BLaER1 treated with 17β-estradiol and CSF1 and Interleukin-3, amounts not matched to agents 10 nM and 100 nM (cell line): ENCODE results near the gene PTPRR.

Experiments
- H3K27ac ChIP-seq, 11 experiments: shearing (Covaris generic); formaldehyde crosslinking; 2 replicates each; pipeline ENCODE4 v1.8.1; 2022
- H3K27me3 ChIP-seq, 11 experiments: shearing (Covaris generic); formaldehyde crosslinking; 2 replicates each; pipeline ENCODE4 v1.8.1; 2022
- H3K36me3 ChIP-seq, 11 experiments: shearing (Covaris generic); formaldehyde crosslinking; 2 replicates each; pipeline ENCODE4 v1.8.1; 2022
- H3K4me1 ChIP-seq, 10 experiments: shearing (Covaris generic); formaldehyde crosslinking; 2 replicates each; pipeline ENCODE4 v1.8.1; 2022
- H3K4me2 ChIP-seq, 11 experiments: shearing (Covaris generic); formaldehyde crosslinking; 2 replicates each; pipeline ENCODE4 v1.8.1; 2022
- H3K4me3 ChIP-seq, 10 experiments: shearing (Covaris generic); formaldehyde crosslinking; 2 replicates each; pipeline ENCODE4 v1.8.1; 2022
- H3K9ac ChIP-seq, 11 experiments: shearing (Covaris generic); formaldehyde crosslinking; 2 replicates each; pipeline ENCODE4 v1.8.1; 2022
- H3K9me3 ChIP-seq, 11 experiments: shearing (Covaris generic); formaldehyde crosslinking; replicated peaks in 1 of 11; 2 replicates each; pipeline ENCODE4 v1.8.1; 2022
- H4K20me1 ChIP-seq, 11 experiments: shearing (Covaris generic); formaldehyde crosslinking; 2 replicates each; pipeline ENCODE4 v1.8.1; 2022
- Cebpa-rat ChIP-seq, 11 experiments: shearing (Covaris generic); IDR thresholded peaks; 2 replicates each; pipeline ENCODE4 v1.8.1; 2022

PTPRR gene

DNA sequence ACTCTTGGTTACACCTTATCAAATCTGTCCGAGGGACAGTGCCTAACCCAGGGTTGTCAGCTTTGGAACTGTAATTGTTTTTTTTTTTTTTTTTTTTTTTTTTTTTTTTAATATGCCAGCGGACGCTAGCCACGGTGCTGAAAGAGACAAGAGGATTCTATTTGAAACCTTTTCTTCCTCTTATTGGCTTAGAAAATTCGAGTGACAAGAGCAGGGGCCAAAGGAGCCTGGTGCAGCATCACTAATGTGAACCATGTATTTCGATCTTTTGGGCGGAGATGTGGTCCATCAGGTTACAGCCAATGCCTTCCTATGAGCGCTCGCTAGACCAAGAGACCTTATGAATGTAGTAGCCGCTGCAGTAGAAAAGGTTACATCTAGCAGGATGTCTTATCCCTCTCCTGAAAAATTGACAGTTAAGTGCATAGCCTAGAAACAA lies 922 bp downstream of the PTPRR start:
- Histone ChIP-seq H4K20me1 (no peaks in the 10 kb centered on the region), H3K9me3 (no peaks in the 10 kb centered on the region), H3K4me2 (no peak overlapping the region), H3K27me3 (no peaks in the 10 kb centered on the region), H3K4me1 (no peaks in the 10 kb centered on the region), H3K9ac (no peak overlapping the region), H3K4me3 (no peak overlapping the region), H3K27ac (no peak overlapping the region), H3K36me3 (no peaks in the 10 kb centered on the region)
- TF ChIP-seq Cebpa-rat (IDR thresholded peaks at IDR 0.05), result no peak

DNA sequence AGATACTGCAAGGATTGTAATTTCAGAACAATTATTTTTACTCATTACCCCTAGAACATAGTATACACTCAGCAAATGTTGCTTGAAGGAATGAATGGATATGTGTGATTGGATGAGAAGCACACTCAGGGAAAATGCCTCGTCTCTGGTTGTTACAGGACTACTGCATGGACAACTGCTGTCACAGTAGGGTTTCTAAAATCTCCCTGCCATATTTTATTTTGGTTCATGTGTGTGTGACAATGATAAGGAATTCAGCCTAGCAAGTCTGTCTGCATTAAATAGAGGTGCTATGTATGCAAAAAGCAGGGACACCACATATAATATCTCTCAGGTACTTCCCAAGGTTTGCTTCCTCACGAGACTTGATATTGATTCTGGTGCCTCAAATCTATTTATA lies 1.4 kb downstream of the PTPRR start:
- no peak overlapping the region for H3K4me2 ChIP-seq
- no peaks in the 10 kb centered on the region for H3K36me3 ChIP-seq
- H3K27ac ChIP-seq, result no peak overlapping the region
- H3K4me1 ChIP-seq, result no peaks in the 10 kb centered on the region
- no peak overlapping the region for H3K4me3 ChIP-seq
- H3K9me3 ChIP-seq, result no peaks in the 10 kb centered on the region
- H4K20me1 ChIP-seq, result no peaks in the 10 kb centered on the region
- no peak overlapping the region for H3K9ac ChIP-seq
- H3K27me3 ChIP-seq, result no peaks in the 10 kb centered on the region
- no peak for TF ChIP-seq Cebpa-rat (IDR thresholded peaks at IDR 0.05)

DNA sequence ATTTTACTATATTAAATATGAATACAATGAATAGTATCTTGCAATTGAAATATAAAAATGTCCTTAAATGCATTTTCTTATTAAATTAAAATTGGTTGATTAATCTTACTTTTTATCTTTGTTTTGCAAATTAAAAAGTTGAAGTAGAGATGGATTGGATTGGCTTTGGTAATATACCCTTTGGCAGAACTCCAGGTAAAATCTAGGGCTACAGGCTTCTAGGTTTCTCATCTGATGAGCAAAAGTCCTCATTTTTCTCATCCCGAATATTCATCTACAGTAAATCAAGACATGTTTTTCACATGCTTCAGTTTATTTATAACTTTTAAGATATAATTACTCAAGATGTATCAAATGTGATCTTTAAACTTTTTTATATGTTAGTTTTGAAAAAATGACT lies 2.2 kb downstream of the PTPRR start:
- no peak for TF ChIP-seq Cebpa-rat (IDR thresholded peaks at IDR 0.05)
- Histone ChIP-seq H3K9me3 (no peaks in the 10 kb centered on the region), H3K4me2 (no peak overlapping the region), H3K36me3 (no peaks in the 10 kb centered on the region), H3K27me3 (no peaks in the 10 kb centered on the region), H3K27ac (no peak overlapping the region), H4K20me1 (no peaks in the 10 kb centered on the region), H3K4me3 (no peak overlapping the region), H3K9ac (no peak overlapping the region), H3K4me1 (no peaks in the 10 kb centered on the region)

DNA sequence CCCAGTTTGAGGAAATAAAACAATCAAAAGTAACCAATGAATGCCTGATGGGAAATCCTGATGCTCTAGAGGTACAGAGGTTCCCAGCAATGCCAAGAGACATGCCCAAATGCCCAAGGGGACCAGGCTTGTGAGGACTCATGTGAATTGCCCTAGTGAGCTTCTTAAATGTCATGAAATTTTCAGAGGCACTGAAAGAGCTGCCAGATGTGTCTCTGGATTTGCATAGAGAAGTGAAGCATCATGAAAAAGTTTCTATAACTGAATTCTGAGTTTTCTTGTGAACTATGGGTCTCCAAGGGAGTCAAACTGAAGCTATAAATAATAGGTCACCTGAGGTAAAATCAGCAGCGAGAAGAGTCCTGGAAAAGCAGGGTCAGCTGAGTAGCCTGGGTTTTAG lies 9.9 kb downstream of the PTPRR start:
- no peaks in the 10 kb centered on the region for H3K27me3 ChIP-seq
- no peak overlapping the region for H3K9ac ChIP-seq
- no peak overlapping the region for H3K4me2 ChIP-seq
- no peak for TF ChIP-seq Cebpa-rat (IDR thresholded peaks at IDR 0.05)
- H3K36me3 ChIP-seq, result no peaks in the 10 kb centered on the region
- H3K4me3 ChIP-seq, result no peak overlapping the region
- no peaks in the 10 kb centered on the region for H3K4me1 ChIP-seq
- H3K9me3 ChIP-seq, result no peaks in the 10 kb centered on the region
- H3K27ac ChIP-seq, result no peak overlapping the region
- no peaks in the 10 kb centered on the region for H4K20me1 ChIP-seq

DNA sequence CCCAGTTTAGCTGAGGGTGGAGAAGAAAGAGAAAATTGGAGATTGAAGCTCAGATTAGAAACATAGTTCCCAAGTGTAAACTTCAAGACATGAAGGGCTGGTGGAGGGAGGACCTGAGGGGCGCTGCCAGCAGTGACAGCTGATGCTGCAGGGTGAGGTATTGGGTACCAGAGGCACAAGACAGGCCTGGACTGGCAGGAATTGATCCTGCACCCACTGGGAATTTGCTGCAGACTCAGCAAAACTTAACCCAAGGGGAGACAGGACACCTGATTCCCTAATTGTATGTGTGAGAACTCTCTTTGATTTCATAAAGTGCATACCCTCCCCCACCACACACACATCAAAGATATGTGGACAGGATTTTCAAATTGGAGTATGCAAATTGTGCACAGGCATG lies 11.6 kb downstream of the PTPRR start:
- no peaks in the 10 kb centered on the region for H3K27me3 ChIP-seq
- no peaks in the 10 kb centered on the region for H3K4me1 ChIP-seq
- TF ChIP-seq Cebpa-rat (IDR thresholded peaks at IDR 0.05), result no peak
- H4K20me1 ChIP-seq, result no peaks in the 10 kb centered on the region
- H3K4me3 ChIP-seq, result no peak overlapping the region
- no peak overlapping the region for H3K27ac ChIP-seq
- no peaks in the 10 kb centered on the region for H3K36me3 ChIP-seq
- H3K4me2 ChIP-seq, result no peak overlapping the region
- H3K9ac ChIP-seq, result no peak overlapping the region
- H3K9me3 ChIP-seq, result no peaks in the 10 kb centered on the region

DNA sequence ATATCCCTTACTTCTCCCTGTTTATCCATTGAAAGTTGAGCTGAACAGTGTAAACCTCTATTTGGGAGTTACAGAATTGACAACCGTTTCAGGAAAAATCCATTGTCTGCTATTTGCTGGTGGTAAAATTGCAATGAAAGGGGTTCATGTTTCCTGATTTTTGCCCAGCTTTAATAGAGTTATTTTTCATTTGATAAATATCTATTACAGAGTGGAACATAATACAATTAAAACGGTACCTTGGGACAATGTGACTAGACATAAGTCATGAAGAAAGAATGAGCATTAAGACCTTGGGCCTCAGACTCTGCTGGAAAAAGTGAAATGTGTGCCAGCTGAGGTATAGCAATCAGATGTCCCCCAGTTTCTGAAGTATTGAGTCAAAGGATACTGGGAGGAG lies 13.1 kb downstream of the PTPRR start:
- Histone ChIP-seq H3K9ac (no peak overlapping the region), H3K27ac (no peak overlapping the region), H3K9me3 (no peaks in the 10 kb centered on the region), H3K4me3 (no peak overlapping the region), H3K4me1 (no peaks in the 10 kb centered on the region), H4K20me1 (no peaks in the 10 kb centered on the region), H3K27me3 (no peaks in the 10 kb centered on the region), H3K36me3 (no peaks in the 10 kb centered on the region), H3K4me2 (no peak overlapping the region)
- TF ChIP-seq Cebpa-rat (IDR thresholded peaks at IDR 0.05), result no peak

DNA sequence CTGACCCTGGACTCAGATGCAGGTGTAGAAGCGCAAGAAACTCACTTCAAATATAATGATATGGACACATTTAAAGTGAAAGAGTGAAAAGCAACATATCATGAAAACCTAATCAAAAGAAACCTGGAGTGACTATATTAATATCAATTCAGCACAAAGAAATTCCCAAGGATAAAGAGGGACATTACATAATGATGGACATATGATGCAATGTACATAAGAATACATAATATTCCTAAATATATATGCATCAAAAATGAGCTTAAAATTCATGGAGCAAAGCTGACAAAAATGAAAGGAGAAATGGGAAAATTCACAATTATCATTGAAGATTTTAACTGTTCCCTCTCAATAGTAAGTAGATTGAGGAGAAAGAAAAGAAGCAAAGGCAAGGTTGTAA lies 24.6 kb downstream of the PTPRR start:
- Histone ChIP-seq H3K4me1 (no peaks in the 10 kb centered on the region), H3K27ac (no peak overlapping the region), H3K27me3 (no peaks in the 10 kb centered on the region), H3K4me3 (no peak overlapping the region), H3K4me2 (no peak overlapping the region), H4K20me1 (no peaks in the 10 kb centered on the region), H3K36me3 (no peaks in the 10 kb centered on the region), H3K9me3 (no peaks in the 10 kb centered on the region), H3K9ac (no peak overlapping the region)
- no peak for TF ChIP-seq Cebpa-rat (IDR thresholded peaks at IDR 0.05)

DNA sequence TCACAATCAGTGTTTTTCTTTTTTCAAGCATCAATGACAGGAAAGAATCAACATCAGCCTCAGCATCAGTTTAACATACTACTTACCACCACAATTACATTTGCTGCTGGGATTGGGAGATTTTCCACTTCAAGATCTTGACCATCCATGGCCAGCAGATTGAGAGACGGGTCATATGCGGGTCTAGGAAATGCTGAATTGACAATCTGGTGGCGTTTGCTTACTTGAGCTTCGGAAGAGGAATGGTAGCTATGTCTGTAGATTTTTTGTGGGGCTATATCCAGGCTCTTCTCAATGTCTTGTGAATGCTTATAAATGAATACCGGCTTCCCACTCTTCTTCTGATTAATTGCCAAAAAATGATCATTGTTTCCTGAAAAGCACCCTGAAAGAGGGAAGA lies 27.9 kb downstream of the PTPRR start:
- no peak for TF ChIP-seq Cebpa-rat (IDR thresholded peaks at IDR 0.05)
- Histone ChIP-seq H3K9ac (no peak overlapping the region), H3K4me3 (no peak overlapping the region), H3K27me3 (no peaks in the 10 kb centered on the region), H3K4me2 (no peak overlapping the region), H3K4me1 (no peaks in the 10 kb centered on the region), H4K20me1 (no peaks in the 10 kb centered on the region), H3K36me3 (no peaks in the 10 kb centered on the region), H3K27ac (no peak overlapping the region), H3K9me3 (no peaks in the 10 kb centered on the region)

DNA sequence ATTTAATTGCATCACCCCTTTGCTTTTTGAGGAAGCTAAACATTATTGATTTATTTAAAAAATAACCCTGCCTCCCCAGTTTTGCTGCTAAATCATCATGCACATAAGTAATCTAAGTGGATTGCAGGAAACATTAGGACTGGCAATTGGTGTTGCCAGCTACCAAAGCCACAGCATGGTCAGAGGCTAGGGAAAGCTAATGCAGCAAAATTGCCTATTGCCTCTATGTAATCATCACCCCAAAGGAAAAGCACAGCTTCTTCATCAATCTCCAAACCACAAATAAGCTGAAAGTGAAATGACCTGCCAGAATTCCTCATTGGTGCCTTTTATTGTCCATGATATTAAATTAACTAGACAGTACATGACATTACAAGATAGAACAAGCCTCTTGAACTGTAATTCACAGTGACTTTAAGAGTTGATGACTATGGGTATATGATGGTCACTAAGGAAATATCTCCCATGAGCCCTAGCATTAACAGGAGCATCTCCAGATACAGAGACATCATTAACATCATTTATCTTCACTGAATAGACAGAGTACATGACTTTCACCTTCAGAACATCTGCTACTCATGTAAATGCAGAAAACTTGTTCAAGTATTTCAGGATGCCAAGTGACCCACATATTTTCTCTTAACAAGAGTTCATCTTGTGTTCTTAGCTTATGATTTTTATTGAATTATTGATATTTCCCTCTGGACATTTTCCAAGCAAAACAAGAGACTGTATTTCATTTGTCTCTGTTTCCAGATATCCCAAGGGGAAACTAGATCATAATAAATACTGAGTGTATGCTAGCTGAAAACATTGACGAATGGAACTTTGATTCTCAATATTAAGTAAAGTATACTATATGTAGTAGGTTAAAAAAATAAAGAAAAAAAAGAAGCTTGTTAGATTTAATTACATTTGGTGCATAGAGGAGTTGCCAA lies 29.4 kb downstream of the PTPRR start:
- Histone ChIP-seq H3K9me3 (no peaks in the 10 kb centered on the region), H3K27me3 (no peaks in the 10 kb centered on the region), H3K36me3 (no peaks in the 10 kb centered on the region), H3K4me3 (no peak overlapping the region), H3K9ac (no peak overlapping the region), H3K4me2 (no peak overlapping the region), H4K20me1 (no peaks in the 10 kb centered on the region), H3K27ac (no peak overlapping the region), H3K4me1 (no peaks in the 10 kb centered on the region)
- no peak for TF ChIP-seq Cebpa-rat (IDR thresholded peaks at IDR 0.05)

DNA sequence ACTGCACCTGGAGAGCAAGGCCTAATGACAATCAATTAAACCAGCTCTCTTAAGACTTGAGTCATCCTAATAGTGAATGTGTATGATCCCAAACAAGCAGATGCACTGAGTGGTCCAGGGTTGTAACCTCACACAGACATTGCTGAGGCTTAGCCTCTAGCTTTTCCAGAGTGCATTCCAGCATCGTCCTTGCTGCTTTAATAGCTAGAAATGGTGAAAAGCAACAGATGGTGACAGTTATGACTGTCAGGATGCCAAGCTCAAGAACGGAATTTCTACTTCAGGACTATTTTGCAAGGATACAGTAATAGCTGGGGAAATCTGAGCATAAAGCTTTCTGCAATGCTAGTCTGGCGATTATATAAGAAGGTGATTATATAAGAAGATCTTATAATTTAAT lies 34.6 kb downstream of the PTPRR start:
- TF ChIP-seq Cebpa-rat (IDR thresholded peaks at IDR 0.05), result no peak
- Histone ChIP-seq H3K27me3 (no peaks in the 10 kb centered on the region), H3K27ac (no peak overlapping the region), H3K36me3 (no peaks in the 10 kb centered on the region), H3K9ac (no peak overlapping the region), H3K9me3 (no peaks in the 10 kb centered on the region), H3K4me2 (no peak overlapping the region), H4K20me1 (no peaks in the 10 kb centered on the region), H3K4me3 (no peak overlapping the region), H3K4me1 (no peaks in the 10 kb centered on the region)
